Fibroblast of pulmonary artery (primary cell): ENCODE data around the gene PLEKHG5.

Source experiments
- DNase-seq: peaks from one replicate; pipeline ENCODE4 v3.0.0-alpha.2; 2010; ENCODE audit warnings: low read depth
- H3K4me3 ChIP-seq: replicated peaks from 2 replicates; pipeline ENCODE4 v1.5.1; 2011; ENCODE audit warnings: low read depth, mild to moderate bottlenecking, control low read depth, low read length, moderate library complexity
- CTCF ChIP-seq: IDR thresholded peaks from 2 replicates; pipeline ENCODE4 v1.5.1; 2011; ENCODE audit warnings: mild to moderate bottlenecking, control low read depth, low read length, inconsistent platforms; ENCODE audit errors: missing control alignments

PLEKHG5 gene

GRCh38 chr1:6420454-6421042 lies 70.9 kb downstream of the PLEKHG5 start:
- DNase-seq: no peak
- H3K4me3 ChIP-seq: no peak overlapping the region
- no peak for TF ChIP-seq CTCF

DNA sequence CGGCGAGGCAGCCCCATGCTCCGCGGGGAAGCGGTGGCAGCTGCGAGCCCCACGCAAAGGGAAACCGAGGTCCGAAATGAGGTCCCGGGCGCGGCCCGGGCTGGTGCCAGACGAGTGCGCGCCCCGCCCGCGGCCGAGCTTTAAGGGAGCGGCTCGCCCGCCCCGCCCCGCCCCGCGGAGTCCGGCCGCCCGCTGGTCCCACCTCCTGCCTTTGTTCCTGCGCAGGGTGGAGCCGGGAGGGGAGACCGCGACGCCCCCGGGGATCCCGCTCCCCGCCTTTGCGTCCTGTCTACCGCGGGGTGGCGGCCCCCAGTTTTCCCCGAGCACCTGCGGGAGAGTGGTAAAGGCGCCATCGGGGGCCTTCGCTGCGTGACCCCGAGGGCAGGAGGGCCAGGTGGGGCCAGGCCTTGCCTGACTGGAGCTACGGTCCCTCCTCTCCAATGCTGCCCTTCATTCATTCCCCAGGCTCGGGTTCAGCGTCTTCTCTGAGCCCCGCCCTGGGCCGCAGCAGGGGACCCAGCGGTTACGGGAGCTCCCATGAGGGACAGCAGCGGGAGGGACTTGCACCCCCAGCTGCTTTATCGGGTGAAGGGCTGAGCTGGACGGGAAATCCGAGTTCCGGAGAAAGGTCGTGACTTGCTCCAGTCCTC lies 71.5 kb downstream of the PLEKHG5 start, which contains the start of gene HES2:
TSS of gene HES2 (minus strand) at position 116 of the 650 bp plus-strand sequence. CDS start at position 17, 99 bp downstream.
- H3K4me3 ChIP-seq: peak within 1 kb of the TSS; percentile 12
- no peak for DNase-seq
- TF ChIP-seq CTCF: no peak

- TF ChIP-seq CTCF: no peak
- DNase-seq: no peak
- peak overlapping the region; percentile 12 for H3K4me3 ChIP-seq
Measured at GRCh38 chr1:6419397-6419803, 72.1 kb downstream of the PLEKHG5 start.

GRCh38 chr1:6418668-6419396 lies 72.6 kb downstream of the PLEKHG5 start:
- DNase-seq: no peak
- TF ChIP-seq CTCF: no peak
- no peak overlapping the region for H3K4me3 ChIP-seq

- DNase-seq: no peak
- no peak overlapping the region for H3K4me3 ChIP-seq
- TF ChIP-seq CTCF: no peak
Measured at GRCh38 chr1:6417961-6418667, 73.4 kb downstream of the PLEKHG5 start.
